HG02763 (cell line): Measurements from ENCODE around the gene USP40.

ENCODE experiments used
- ATAC-seq: cut with Tn5 transposase; IDR thresholded peaks from one replicate; pipeline ENCODE4 v1.9.1; 2021; ENCODE audit warnings: mild to moderate bottlenecking, moderate library complexity; ENCODE audit not compliant: unreplicated experiment

Gene USP40

DNA sequence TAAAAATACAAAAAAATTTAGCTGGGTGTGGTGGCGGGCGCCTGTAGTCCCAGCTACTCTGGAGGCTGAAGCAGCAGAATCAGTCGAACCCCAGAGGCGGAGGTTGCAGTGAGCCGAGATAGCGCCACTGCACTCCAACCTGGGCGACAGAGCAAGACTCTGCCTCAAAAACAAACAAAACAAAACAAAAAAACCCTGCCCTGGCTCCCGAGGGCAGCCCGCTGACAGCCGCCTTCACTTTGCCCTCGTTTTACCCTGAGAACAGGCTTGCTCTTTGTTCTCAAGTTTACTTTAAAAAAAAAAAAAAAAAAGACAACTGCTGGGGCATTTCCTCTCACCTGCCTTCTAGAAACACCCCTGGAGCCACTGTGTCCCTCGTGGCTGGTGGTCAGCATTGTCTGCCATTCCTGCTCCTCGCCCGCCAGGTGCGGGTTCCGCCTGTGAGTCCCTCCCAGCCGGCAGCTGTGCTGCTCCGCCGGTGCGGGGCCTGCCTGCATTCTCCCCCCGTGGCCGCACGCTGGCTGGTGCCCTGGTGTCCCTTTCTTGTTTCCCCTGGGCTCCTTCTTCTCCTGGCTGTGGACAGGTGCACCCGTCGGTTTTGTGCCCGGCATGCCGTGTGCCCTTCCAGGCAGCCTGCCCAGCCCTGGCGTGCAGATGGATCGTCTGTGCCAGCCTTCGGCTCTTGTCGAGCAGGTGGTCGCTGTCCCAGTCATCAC is 105.7 kb downstream of the USP40 start:
- no peak for ATAC-seq

GRCh38 chr2:233459426-233459825 is 107.2 kb downstream of the USP40 start:
- ATAC-seq, result no peak

- ATAC-seq, result no peak
These were observed 107.8 kb downstream of the USP40 start for GRCh38 chr2:233458826-233459225.

DNA sequence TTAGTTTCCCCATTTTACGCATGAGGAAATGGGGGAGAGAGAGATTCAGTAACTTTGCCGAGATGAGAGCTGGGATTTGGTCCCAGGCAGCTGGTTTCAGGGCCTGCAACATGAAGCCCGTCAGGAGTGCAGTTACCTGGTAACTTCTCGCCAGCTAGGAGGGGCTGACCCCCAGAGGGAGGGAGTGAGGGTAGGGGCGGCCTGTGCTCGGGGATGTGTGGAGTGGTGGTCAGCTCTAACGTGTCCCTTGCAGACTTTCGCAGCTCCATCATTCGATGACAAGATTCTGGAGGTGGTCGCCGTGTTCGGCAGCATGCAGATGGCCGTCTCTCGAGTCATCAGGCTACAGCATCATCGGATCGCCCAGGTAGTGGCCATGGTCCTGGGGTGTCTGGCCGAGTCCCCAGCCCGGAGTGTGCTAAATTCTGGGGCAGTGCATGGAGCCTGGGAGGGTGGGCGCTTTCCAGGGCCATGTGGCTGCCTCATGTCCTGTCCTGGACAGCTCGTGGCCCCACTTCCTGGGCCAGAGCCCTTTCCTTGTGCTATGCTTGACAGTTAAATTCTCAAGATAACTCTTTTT is 108.5 kb downstream of the USP40 start:
- no peak for ATAC-seq

DNA sequence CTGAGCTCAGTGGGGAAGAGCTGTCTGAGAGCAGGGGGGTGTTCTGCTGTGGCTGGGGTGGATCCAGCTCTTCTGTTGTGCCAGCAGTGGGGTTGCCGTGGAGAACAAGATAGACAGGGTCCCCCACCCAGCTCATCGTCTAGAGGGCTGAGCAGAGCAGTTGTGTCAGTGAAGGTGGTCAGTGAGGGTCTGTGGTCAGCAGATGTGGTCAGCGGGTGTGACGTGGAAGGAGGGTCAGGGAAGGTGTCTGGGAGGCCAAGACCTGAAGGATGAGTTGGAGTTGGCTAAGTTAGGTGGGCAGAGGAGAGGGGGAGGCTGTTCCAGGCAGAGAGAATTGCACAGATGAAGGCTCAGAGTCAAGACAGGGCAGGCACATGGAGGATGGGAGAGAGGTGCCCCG is 109.2 kb downstream of the USP40 start:
- no peak for ATAC-seq

DNA sequence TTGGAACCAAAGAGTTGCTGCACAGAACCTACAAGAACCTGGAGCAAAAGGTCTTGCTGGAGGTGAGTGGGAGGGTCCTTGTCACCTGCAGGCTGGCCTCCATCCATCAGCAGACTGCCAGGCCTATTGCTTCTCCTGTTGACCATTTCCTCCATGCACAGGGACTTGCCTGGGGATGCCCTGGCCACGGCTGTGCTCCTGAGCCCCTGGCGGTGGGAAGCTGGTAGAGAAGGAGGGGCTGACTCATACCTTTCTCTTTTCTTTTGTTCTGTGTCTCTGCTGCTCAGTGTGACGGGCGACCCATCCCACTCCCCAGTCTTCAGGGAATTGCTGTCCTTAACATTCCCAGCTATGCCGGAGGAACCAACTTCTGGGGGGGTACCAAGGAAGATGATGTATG is 109.6 kb downstream of the USP40 start:
- ATAC-seq, result no peak

- no peak for ATAC-seq
These were observed 110.5 kb downstream of the USP40 start for GRCh38 chr2:233456111-233456510.

GRCh38 chr2:233455491-233455890 is 111.1 kb downstream of the USP40 start:
- no peak for ATAC-seq

GRCh38 chr2:233455006-233455405 is 111.6 kb downstream of the USP40 start:
- ATAC-seq, result no peak

GRCh38 chr2:233453916-233454315 is 112.7 kb downstream of the USP40 start:
- no peak for ATAC-seq

DNA sequence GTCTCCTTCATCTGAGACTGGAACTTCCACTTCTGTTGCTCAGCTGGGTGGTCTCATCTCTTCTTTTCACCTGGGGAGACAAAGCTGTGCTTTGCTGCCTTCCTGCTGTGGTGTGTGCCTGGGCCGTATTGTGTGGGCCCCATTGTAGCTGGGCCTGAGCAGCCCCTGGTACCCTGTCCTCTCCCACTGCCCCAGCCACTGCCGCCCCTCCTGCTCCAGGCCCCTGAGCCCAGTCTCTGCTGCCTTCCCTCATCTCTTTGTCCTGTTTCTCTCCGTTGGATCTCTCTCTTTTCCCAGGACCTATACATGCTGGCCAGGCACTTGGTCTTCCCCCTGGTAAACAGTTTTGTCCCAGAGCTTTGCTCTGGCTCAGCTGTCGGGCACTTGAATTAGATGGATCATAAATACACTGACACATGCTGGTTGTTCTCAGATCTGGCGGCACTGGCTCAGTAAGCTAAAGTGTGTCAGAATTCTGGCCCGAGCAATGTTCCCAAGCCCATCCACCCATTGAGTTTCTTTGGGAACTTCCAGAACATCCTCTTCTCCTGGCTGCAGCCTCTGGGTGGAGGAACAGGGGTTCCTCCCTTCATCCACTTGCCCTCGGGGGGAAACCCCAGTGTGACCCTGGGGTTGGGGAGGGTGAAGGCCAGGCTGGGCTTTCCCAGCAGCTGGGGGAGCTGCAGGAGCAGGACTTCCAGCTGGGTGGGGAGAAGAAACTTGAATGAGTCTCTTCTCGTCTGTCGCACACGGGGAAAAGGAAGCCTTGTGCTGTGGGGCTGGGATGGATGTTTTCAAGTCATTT is 113.3 kb downstream of the USP40 start:
- no peak for ATAC-seq

DNA sequence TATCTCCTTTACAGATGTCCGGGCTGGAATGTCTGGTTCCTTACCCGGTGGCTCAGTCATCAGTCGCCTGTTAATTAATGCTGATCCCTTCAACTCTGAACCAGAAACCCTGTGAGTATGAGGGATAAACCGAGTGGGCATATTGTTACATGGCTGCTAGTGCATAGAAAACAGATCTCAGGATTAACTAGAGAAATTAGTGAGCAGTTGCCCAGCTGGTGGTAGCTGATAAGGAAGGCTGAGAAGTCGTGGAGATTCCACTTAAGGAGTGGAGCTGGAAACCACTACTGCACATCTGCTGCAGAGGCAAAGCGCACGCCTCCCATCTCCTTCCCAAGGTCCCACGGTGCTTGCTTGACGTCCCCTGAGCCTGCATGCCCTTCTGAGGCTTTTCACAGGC is 114.6 kb downstream of the USP40 start:
- no peak for ATAC-seq

DNA sequence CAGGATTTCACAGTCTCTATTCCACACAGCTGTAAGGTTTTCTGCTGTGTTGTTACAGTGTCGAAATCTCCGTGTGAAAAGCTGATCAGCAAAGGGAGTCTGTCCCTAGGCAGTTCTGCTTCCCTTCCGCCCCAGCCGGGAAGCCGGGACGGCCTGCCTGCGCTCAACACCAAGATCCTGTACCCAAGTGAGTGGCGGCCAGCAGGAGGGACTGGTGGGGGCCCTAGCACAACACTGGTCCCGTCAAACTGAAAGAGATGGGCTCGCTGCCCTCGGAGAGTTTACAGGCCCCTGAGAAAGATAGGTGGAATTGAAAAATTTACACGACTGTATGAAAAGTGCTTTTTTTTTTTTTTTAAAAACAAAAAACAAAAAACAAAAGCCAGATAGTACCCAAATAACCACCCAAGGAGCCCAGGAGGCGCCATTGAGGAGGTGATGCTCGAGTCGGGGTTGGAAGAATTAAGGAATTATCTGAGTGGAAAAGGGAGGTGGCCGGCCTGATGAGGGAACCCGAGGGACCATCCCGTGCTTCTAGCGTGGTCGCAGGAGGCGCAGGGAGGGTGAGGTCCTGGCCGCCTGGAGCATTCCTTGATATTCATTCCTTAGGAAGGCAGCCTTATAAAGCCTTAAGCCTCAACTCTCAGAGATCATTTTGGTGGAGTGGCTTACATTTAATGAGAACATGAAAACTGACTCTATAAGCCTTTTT is 115.6 kb downstream of the USP40 start:
- no peak for ATAC-seq

DNA sequence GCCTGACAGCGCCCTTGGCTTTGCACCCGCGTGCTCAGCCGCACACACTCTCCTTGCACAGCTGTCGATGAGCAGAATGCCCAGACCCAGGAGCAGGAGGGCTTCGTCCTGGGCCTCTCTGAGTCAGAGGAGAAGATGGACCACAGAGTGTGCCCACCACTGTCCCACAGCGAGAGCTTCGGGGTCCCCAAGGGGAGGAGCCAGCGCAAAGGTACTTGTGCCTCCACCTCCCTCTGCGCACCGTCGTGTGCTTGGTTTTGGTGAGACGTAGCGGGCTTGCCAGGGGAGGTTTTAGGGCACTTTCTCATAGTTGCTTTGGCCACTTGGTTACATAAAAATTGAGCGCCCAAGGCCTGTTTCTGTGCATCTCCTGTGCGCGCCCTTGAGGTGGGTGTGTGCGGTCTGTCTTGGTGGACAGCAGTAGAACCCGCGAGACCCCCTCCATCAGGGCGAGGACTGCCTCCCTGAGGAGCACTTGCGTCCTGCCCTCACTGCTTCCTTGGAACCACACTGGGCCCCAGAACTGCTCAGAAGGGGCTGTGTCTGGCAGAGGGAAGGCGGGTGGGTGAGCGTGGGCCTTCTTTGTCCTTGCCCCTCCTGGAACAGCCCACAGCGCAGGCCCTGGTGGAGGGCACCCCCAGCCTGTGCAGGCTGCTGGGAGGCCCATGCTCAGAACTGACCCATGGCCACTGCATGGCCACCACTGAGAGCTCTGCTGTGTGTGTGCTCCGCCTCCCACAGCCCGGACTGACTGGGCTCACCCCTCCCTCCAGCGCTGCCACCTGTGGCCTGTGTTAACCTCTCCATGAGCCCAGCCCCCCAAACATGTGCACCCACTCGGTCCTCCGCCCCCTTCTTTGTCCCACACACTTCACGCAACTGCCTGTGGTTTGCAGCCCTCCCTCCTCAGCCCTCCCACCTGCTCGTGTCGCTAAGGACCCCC is 116.4 kb downstream of the USP40 start:
- ATAC-seq, result no peak

DNA sequence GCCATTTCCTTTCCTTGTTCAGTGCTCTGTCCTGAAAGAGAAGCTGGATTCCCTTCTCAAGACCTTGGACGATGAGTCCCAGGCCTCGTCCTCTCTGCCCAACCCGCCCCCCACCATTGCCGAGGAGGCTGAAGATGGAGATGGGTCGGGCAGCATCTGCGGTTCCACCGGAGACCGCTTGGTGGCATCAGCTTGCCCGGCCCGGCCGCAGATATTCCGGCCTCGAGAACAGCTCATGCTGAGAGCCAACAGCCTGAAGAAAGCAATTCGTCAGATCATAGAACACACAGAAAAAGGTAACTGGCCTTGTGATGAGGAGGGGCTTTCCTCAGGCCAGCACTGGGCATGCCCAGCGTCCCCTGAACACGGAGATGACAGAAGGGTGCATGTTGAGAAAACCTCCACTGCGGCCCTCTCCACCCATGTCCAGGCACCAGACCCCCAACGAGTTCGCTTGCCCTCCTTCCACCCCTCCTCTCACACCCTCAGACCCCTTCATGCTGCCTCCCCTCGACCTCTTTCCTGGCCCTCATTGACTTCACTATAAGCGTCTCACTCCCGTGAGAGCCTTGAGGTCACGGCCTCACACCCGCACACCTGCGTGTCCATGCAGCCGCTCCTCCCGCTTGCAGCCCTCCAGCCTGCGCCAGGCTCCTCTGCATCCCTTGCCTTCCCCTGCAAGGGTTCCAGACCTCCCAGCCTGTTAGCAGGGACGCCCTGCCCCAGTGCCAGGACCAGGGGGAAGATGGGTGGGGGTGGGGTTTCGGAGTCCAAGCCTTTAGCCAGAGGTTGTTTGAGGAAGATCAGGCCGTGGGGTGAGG is 117.3 kb downstream of the USP40 start:
- no peak for ATAC-seq

- no peak for ATAC-seq
These were observed 118.0 kb downstream of the USP40 start for GRCh38 chr2:233448575-233448974.

DNA sequence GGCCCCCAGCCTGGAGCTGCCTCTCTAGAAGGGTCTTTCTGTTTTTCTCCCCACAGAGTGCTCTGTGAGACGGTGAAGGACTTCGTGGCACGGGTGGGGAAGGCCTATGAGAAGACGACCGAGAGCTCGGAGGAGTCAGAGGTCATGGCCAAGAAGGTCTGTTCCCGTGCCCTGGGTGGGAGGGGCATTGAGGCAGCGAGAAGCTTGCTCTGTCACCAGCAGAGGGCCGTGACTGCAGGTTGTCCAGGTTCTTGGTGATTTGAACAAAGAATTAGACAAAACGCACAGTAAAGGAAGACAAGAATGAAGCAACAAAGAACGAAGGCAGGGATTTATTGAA is 118.4 kb downstream of the USP40 start:
- ATAC-seq, result no peak

DNA sequence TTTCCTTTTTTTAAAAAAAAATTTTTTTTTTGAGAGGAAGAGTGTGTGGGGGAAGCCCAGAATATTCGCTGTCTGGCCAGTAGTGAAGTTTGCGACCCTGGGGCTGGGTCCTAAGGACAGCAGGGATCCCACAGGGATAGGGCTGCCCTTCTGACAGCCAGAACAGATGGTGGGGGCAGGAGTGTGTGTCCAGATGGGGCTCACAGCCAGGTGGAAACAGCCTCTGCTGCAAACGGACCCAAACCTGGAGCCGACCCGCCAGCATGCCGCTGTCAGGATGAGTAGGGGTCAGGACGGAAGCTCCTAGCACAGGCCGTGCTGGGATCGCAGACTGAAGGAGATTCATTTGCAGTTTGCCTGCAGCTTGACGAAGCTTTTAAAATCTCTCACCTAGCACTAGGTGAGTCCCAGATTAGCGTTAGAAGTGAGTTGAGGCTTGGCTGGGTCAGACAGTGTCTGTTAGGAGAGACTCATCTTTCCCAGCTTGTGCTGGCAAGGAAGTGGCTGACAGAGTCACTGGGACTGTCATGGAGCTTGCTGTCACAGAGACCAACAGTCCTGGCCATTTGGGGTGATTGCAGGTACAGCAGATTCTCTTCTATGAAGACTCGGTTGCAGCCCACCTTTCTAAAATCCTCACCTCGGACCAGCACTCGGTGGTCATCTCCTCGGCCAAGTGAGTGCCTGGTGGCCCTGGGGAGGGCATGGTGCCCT is 118.9 kb downstream of the USP40 start:
- no peak for ATAC-seq
